Amniotic stem cell (primary cell): ENCODE measurements around the gene ACOX2.

ENCODE experiments used
- DNase-seq: peaks from one replicate; lab custom pipeline; 2025; lab: John Stamatoyannopoulos, UW

The ACOX2 gene

GRCh38 chr3:58566398-58567250 is 29.6 kb upstream of the ACOX2 start:
- no peak for DNase-seq

- DNase-seq = no peak
Measured at GRCh38 chr3:58565621-58566397, 28.8 kb upstream of the ACOX2 start.

- no peak for DNase-seq
Measured at GRCh38 chr3:58564456-58565160, 27.6 kb upstream of the ACOX2 start.

- DNase-seq = no peak
Measured at GRCh38 chr3:58564054-58564453, 27.1 kb upstream of the ACOX2 start.

- DNase-seq = no peak
Measured at GRCh38 chr3:58563386-58564035, 26.5 kb upstream of the ACOX2 start.

GRCh38 chr3:58562498-58562897 is 25.5 kb upstream of the ACOX2 start:
- no peak for DNase-seq

GRCh38 chr3:58560771-58561311 is 23.9 kb upstream of the ACOX2 start:
- peak; percentile 75 for DNase-seq

- DNase-seq = no peak
Measured at GRCh38 chr3:58559586-58559985, 22.6 kb upstream of the ACOX2 start.

- DNase-seq = no peak
Measured at GRCh38 chr3:58557491-58557890, 20.5 kb upstream of the ACOX2 start.

- no peak for DNase-seq
Measured at GRCh38 chr3:58556761-58557221, 19.8 kb upstream of the ACOX2 start.

GRCh38 chr3:58556001-58556400 is 19.0 kb upstream of the ACOX2 start:
- DNase-seq = no peak

GRCh38 chr3:58555203-58555602 is 18.2 kb upstream of the ACOX2 start:
- DNase-seq = no peak

GRCh38 chr3:58553003-58553402 is 16.0 kb upstream of the ACOX2 start:
- DNase-seq = no peak

- no peak for DNase-seq
Measured at GRCh38 chr3:58551636-58552180, 14.7 kb upstream of the ACOX2 start.

GRCh38 chr3:58544541-58544940 is 7.6 kb upstream of the ACOX2 start:
- DNase-seq = no peak

- no peak for DNase-seq
Measured at GRCh38 chr3:58540176-58540858, 3.3 kb upstream of the ACOX2 start.

GRCh38 chr3:58539626-58540025 is 2.6 kb upstream of the ACOX2 start:
- no peak for DNase-seq

GRCh38 chr3:58537412-58538301 is 667 bp upstream of the ACOX2 start:
- no peak for DNase-seq
